Adipocyte (in vitro differentiated cells): ENCODE data around the gene IGFBP2.
A peak's percentile ranks its signal among the peaks of the same experiment; 100 is the strongest.

Experiments
- DNase-seq: peaks from one replicate; pipeline ENCODE4 v3.0.0-alpha.2; 2015; ENCODE audit warnings: low read depth
- H3K27me3 ChIP-seq: replicated peaks from 2 replicates; pipeline ENCODE4 v1.7.0; 2013; ENCODE audit warnings: mild to moderate bottlenecking, low read length, moderate library complexity; ENCODE audit not compliant: control insufficient read depth, insufficient read depth
- H3K36me3 ChIP-seq: 2 replicates; pipeline ENCODE4 v1.7.0; 2013; ENCODE audit warnings: low read length, mild to moderate bottlenecking, moderate library complexity; ENCODE audit not compliant: control insufficient read depth, insufficient read depth, severe bottlenecking
- H3K4me1 ChIP-seq: 2 replicates; pipeline ENCODE4 v1.7.0; 2013; ENCODE audit warnings: mild to moderate bottlenecking, low read length, moderate library complexity; ENCODE audit not compliant: control insufficient read depth, insufficient read depth
- H3K4me3 ChIP-seq: 2 replicates; pipeline ENCODE4 v1.7.0; 2013; ENCODE audit warnings: mild to moderate bottlenecking, low read length, moderate library complexity
- H3K9ac ChIP-seq: 2 replicates; pipeline ENCODE4 v1.7.0; 2013; ENCODE audit warnings: mild to moderate bottlenecking, low read length, moderate library complexity
- H3K9me3 ChIP-seq: 2 replicates; pipeline ENCODE4 v1.7.0; 2013; ENCODE audit warnings: mild to moderate bottlenecking, low read length, moderate library complexity; ENCODE audit not compliant: control insufficient read depth

Gene IGFBP2

GRCh38 chr2:216659276-216659675, 26.1 kb downstream of the IGFBP2 start:
- H3K27me3 ChIP-seq, result peaks cover 5% of the 10 kb centered on the region
- H3K36me3 ChIP-seq, result no peaks in the 10 kb centered on the region

GRCh38 chr2:216660496-216660895, 27.3 kb downstream of the IGFBP2 start:
- no peak for DNase-seq
- no peaks in the 10 kb centered on the region for H3K36me3 ChIP-seq
- H3K9me3 ChIP-seq, result no peaks in the 10 kb centered on the region
- no peak overlapping the region for H3K9ac ChIP-seq
- no peak overlapping the region for H3K4me3 ChIP-seq
- peaks cover 12% of the 10 kb centered on the region for H3K27me3 ChIP-seq
- H3K4me1 ChIP-seq, result peaks cover 5% of the 10 kb centered on the region

More at GRCh38 chr2:216659276-216659675, 26.1 kb downstream of the IGFBP2 start:
- H3K4me1 ChIP-seq, result peaks cover 10% of the 10 kb centered on the region
- H3K9me3 ChIP-seq, result no peaks in the 10 kb centered on the region
- H3K4me3 ChIP-seq, result no peak overlapping the region
- no peak overlapping the region for H3K9ac ChIP-seq
- no peak for DNase-seq

- H3K4me3 ChIP-seq, result no peak overlapping the region
- no peak overlapping the region for H3K9ac ChIP-seq
- H3K36me3 ChIP-seq, result no peaks in the 10 kb centered on the region
- H3K9me3 ChIP-seq, result no peaks in the 10 kb centered on the region
- peaks cover 5% of the 10 kb centered on the region for H3K4me1 ChIP-seq
- DNase-seq, result no peak
- peaks cover 12% of the 10 kb centered on the region for H3K27me3 ChIP-seq
These were observed 27.8 kb downstream of the IGFBP2 start for GRCh38 chr2:216661051-216661450.

- Histone ChIP-seq H3K27me3 (peaks cover 12% of the 10 kb centered on the region), H3K36me3 (no peaks in the 10 kb centered on the region), H3K4me1 (peaks cover 5% of the 10 kb centered on the region), H3K9ac (no peak overlapping the region), H3K4me3 (no peak overlapping the region), H3K9me3 (no peaks in the 10 kb centered on the region)
- DNase-seq, result no peak
These were observed 28.6 kb downstream of the IGFBP2 start for GRCh38 chr2:216661639-216662375.

- no peak overlapping the region for H3K9ac ChIP-seq
- no peak overlapping the region for H3K4me3 ChIP-seq
- H3K36me3 ChIP-seq, result no peaks in the 10 kb centered on the region
- H3K4me1 ChIP-seq, result peaks cover 5% of the 10 kb centered on the region
- H3K9me3 ChIP-seq, result no peaks in the 10 kb centered on the region
- DNase-seq, result no peak
- peaks cover 7% of the 10 kb centered on the region for H3K27me3 ChIP-seq
These were observed 29.9 kb downstream of the IGFBP2 start for GRCh38 chr2:216663106-216663505.

GRCh38 chr2:216663846-216664245, 30.6 kb downstream of the IGFBP2 start:
- H3K4me3 ChIP-seq, result no peak overlapping the region
- H3K27me3 ChIP-seq, result peaks cover 7% of the 10 kb centered on the region
- no peak for DNase-seq
- no peaks in the 10 kb centered on the region for H3K36me3 ChIP-seq
- H3K9me3 ChIP-seq, result no peaks in the 10 kb centered on the region
- H3K4me1 ChIP-seq, result peaks cover 2% of the 10 kb centered on the region
- H3K9ac ChIP-seq, result no peak overlapping the region

GRCh38 chr2:216664593-216665034, 31.4 kb downstream of the IGFBP2 start:
- no peak for DNase-seq

GRCh38 chr2:216665242-216665641, 32.0 kb downstream of the IGFBP2 start:
- H3K36me3 ChIP-seq, result no peaks in the 10 kb centered on the region
- peaks cover 7% of the 10 kb centered on the region for H3K27me3 ChIP-seq
- no peaks in the 10 kb centered on the region for H3K9me3 ChIP-seq
- no peak overlapping the region for H3K4me3 ChIP-seq
- no peak for DNase-seq
- no peak overlapping the region for H3K9ac ChIP-seq
- no peaks in the 10 kb centered on the region for H3K4me1 ChIP-seq

More at GRCh38 chr2:216664593-216665034, 31.4 kb downstream of the IGFBP2 start:
- H3K4me3 ChIP-seq, result no peak overlapping the region
- peaks cover 7% of the 10 kb centered on the region for H3K27me3 ChIP-seq
- no peak overlapping the region for H3K9ac ChIP-seq
- no peaks in the 10 kb centered on the region for H3K36me3 ChIP-seq
- H3K4me1 ChIP-seq, result no peaks in the 10 kb centered on the region
- no peaks in the 10 kb centered on the region for H3K9me3 ChIP-seq

GRCh38 chr2:216665717-216666116, 32.5 kb downstream of the IGFBP2 start:
- Histone ChIP-seq H3K9ac (no peak overlapping the region), H3K36me3 (no peaks in the 10 kb centered on the region)

GRCh38 chr2:216666461-216667233, 33.4 kb downstream of the IGFBP2 start:
- DNase-seq, result peak; percentile 81
- H3K27me3 ChIP-seq, result peaks cover 7% of the 10 kb centered on the region
- no peaks in the 10 kb centered on the region for H3K9me3 ChIP-seq
- H3K4me3 ChIP-seq, result no peak overlapping the region
- no peak overlapping the region for H3K9ac ChIP-seq
- H3K4me1 ChIP-seq, result no peaks in the 10 kb centered on the region
- H3K36me3 ChIP-seq, result no peaks in the 10 kb centered on the region

More at GRCh38 chr2:216665717-216666116, 32.5 kb downstream of the IGFBP2 start:
- no peak for DNase-seq
- no peaks in the 10 kb centered on the region for H3K4me1 ChIP-seq
- H3K27me3 ChIP-seq, result peaks cover 7% of the 10 kb centered on the region
- no peak overlapping the region for H3K4me3 ChIP-seq
- H3K9me3 ChIP-seq, result no peaks in the 10 kb centered on the region

- H3K4me1 ChIP-seq, result no peaks in the 10 kb centered on the region
- peaks cover 7% of the 10 kb centered on the region for H3K36me3 ChIP-seq
- H3K9me3 ChIP-seq, result no peaks in the 10 kb centered on the region
- no peaks in the 10 kb centered on the region for H3K27me3 ChIP-seq
- H3K9ac ChIP-seq, result no peak overlapping the region
- no peak for DNase-seq
- no peak overlapping the region for H3K4me3 ChIP-seq
These were observed 37.3 kb downstream of the IGFBP2 start for GRCh38 chr2:216670266-216671080.
